Caco-2 (cell line): ENCODE measurements around the gene TRAPPC4. TPM values are rescaled to one million over a fixed set of nuclear protein-coding genes. Genes with fewer than 3 reads are reported as not detected.

Experiments
- BruUV-seq: library from RNA; stranded (reverse); fragments of 400-500 nt; replicated peaks from 2 replicates; lab custom pipeline; 2021; lab: Mats Ljungman, UMichigan
- CTCF ChIA-PET: fragments of 300-600 bp; sonication (Branson Sonifier 250); formaldehyde crosslinking; loops from one replicate; lab custom pipeline; 2022; ENCODE audit warnings: antibody characterized with exemption; lab: Charles Lee
- POLR2A ChIA-PET: fragments of 300-600 bp; sonication (Branson Sonifier 250); formaldehyde crosslinking; loops from one replicate; lab custom pipeline; 2022; ENCODE audit warnings: antibody characterized with exemption; lab: Charles Lee
- DNase-seq, 2 experiments: peaks; one replicate each; pipeline versions ENCODE4 v3.0.0 to v3.0.0-alpha.2; 2020 to 2022
- H3K27me3 ChIP-seq: replicated peaks from 2 replicates; pipeline ENCODE4 v1.6.0; 2011; ENCODE audit warnings: low read length; ENCODE audit not compliant: control insufficient read depth, insufficient read depth
- H3K36me3 ChIP-seq: 2 replicates; pipeline ENCODE4 v1.5.1; 2011; ENCODE audit warnings: low read length; ENCODE audit not compliant: control insufficient read depth, insufficient read depth
- H3K4me1 ChIP-seq: fragments of 250-450 bp; sonication (Bioruptor Pico); 2 replicates; pipeline ENCODE4 v1.5.1; 2020; ENCODE audit warnings: mild to moderate bottlenecking
- H3K4me3 ChIP-seq: 2 replicates; pipeline ENCODE4 v1.5.1; 2011; ENCODE audit warnings: low read depth, mild to moderate bottlenecking, control low read depth, low read length
- H3K9me3 ChIP-seq: fragments of 250-450 bp; sonication (Bioruptor Pico); 2 replicates; pipeline ENCODE4 v1.5.1; 2020; ENCODE audit warnings: mild to moderate bottlenecking, moderate library complexity
- H3K27ac Mint-ChIP-seq: one replicate; pipeline ENCODE4 v1.8.0; 2022; ENCODE audit warnings: mixed read lengths; ENCODE audit not compliant: unreplicated experiment
- H3K27me3 Mint-ChIP-seq: one replicate; pipeline ENCODE4 v1.8.0; 2022; ENCODE audit warnings: mixed read lengths; ENCODE audit not compliant: insufficient read depth, unreplicated experiment
- H3K36me3 Mint-ChIP-seq: one replicate; pipeline ENCODE4 v1.8.0; 2022; ENCODE audit warnings: mild to moderate bottlenecking, mixed read lengths; ENCODE audit not compliant: insufficient read depth, unreplicated experiment
- H3K4me1 Mint-ChIP-seq: one replicate; pipeline ENCODE4 v1.8.0; 2022; ENCODE audit warnings: low read depth, mixed read lengths; ENCODE audit not compliant: unreplicated experiment
- H3K4me3 Mint-ChIP-seq: one replicate; pipeline ENCODE4 v1.8.0; 2022; ENCODE audit warnings: mild to moderate bottlenecking, moderate library complexity, mixed read lengths; ENCODE audit not compliant: unreplicated experiment
- H3K9me3 Mint-ChIP-seq: one replicate; pipeline ENCODE4 v1.8.0; 2022; ENCODE audit warnings: mixed read lengths; ENCODE audit not compliant: unreplicated experiment
- CTCF ChIP-seq, 2 experiments: fragments of 200-600 bp in 1 of 2; IDR thresholded peaks; 1 replicate in 1 of 2; 2 replicates in 1 of 2; pipeline versions ENCODE4 v1.5.1 to v1.8.0; 2011 to 2022; ENCODE audit warnings: antibody characterized with exemption in 1 of 2, control low read depth in 1 of 2, inconsistent platforms in 1 of 2, low read depth in 1 of 2, low read length in 1 of 2, mild to moderate bottlenecking in 1 of 2, moderate library complexity in 1 of 2; ENCODE audit not compliant: insufficient read depth in 1 of 2, severe bottlenecking in 1 of 2, unreplicated experiment in 1 of 2
- intact Hi-C: fragments of 100-400 bp; cut with micrococcal nuclease; formaldehyde crosslinking; loops from one replicate; pipeline ENCODE4 v1.10.0; 2022; ENCODE audit not compliant: unreplicated experiment
- total RNA-seq: library from RNA; stranded (reverse); gene quantifications from 2 replicates; pipeline ENCODE4 v1.2.3, GENCODE V29; 2022

The TRAPPC4 gene
- total RNA-seq, 1 experiment from 2014 or later, result 118 TPM

GRCh38 chr11:119025978-119026766 is 7.6 kb downstream of the TRAPPC4 start:
- peaks cover 89% of the 10 kb centered on the region for H3K36me3 Mint-ChIP-seq
- H3K9me3 Mint-ChIP-seq, result no peaks in the 10 kb centered on the region
- H3K27me3 ChIP-seq, result no peaks in the 10 kb centered on the region
- peaks cover 77% of the 10 kb centered on the region for H3K4me1 ChIP-seq
- no peak for DNase-seq
- CTCF ChIA-PET, result interaction anchor here (0.6 kb wide), 1 partner anchor 447 kb away, joined by 3 read pairs; no protein-coding TSS in a partner anchor
- no peaks in the 10 kb centered on the region for H3K27me3 Mint-ChIP-seq
- POLR2A ChIA-PET, result interaction anchor here (0.6 kb wide), 1 partner anchor 28 kb away, joined by 5 read pairs; no protein-coding TSS in a partner anchor
- H3K4me3 ChIP-seq, result no peak overlapping the region
- intact Hi-C loops, result no loop called here
- BruUV-seq, result no TSS peak
- H3K4me3 Mint-ChIP-seq, result no peak overlapping the region
- H3K4me1 Mint-ChIP-seq, result peaks cover 68% of the 10 kb centered on the region
- H3K9me3 ChIP-seq, result no peaks in the 10 kb centered on the region
- H3K36me3 ChIP-seq, result peaks cover 21% of the 10 kb centered on the region
- TF ChIP-seq CTCF (IDR thresholded peaks at IDR 0.05; ENCODE audit: insufficient read depth in 1 of 2, low read depth in 1 of 2, low read length in 1 of 2, severe bottlenecking in 1 of 2, unreplicated experiment in 1 of 2), result no peak
- peak overlapping the region; percentile 11 for H3K27ac Mint-ChIP-seq

GRCh38 chr11:119026970-119027369 is 8.4 kb downstream of the TRAPPC4 start:
- H3K4me1 Mint-ChIP-seq, result peaks cover 65% of the 10 kb centered on the region
- H3K4me3 ChIP-seq, result no peak overlapping the region; the same call in 1 of the 2 replicates
- H3K36me3 Mint-ChIP-seq, result peaks cover 81% of the 10 kb centered on the region
- H3K36me3 ChIP-seq, result peaks cover 21% of the 10 kb centered on the region
- H3K27me3 Mint-ChIP-seq, result no peaks in the 10 kb centered on the region
- ChIA-PET CTCF (interaction anchor here (0.5 to 0.6 kb wide), 2 partner anchors 45 to 236 kb away, joined by 3 read pairs; partner anchors contain the start of gene DDX6), POLR2A (no interaction called here)
- no peaks in the 10 kb centered on the region for H3K27me3 ChIP-seq
- no TSS peak for BruUV-seq
- DNase-seq, result peak; percentile 49 to 82
- H3K9me3 Mint-ChIP-seq, result no peaks in the 10 kb centered on the region
- intact Hi-C loops, result no loop called here
- no peaks in the 10 kb centered on the region for H3K9me3 ChIP-seq
- TF ChIP-seq CTCF (IDR thresholded peaks at IDR 0.05; ENCODE audit: insufficient read depth in 1 of 2, low read depth in 1 of 2, low read length in 1 of 2, severe bottlenecking in 1 of 2, unreplicated experiment in 1 of 2), result no peak
- peaks cover 69% of the 10 kb centered on the region for H3K4me1 ChIP-seq
- H3K27ac Mint-ChIP-seq, result peak overlapping the region; percentile 90
- H3K4me3 Mint-ChIP-seq, result peak overlapping the region; percentile 39

- ChIA-PET CTCF (interaction anchor here (0.6 kb wide), 1 partner anchor 237 kb away, joined by 3 read pairs; the partner anchor contains the start of gene DDX6), POLR2A (interaction anchor here (0.5 kb wide), 1 partner anchor 43 kb away, joined by 3 read pairs; no protein-coding TSS in a partner anchor)
- peaks cover 74% of the 10 kb centered on the region for H3K36me3 Mint-ChIP-seq
- peaks cover 64% of the 10 kb centered on the region for H3K4me1 Mint-ChIP-seq
- no peaks in the 10 kb centered on the region for H3K9me3 Mint-ChIP-seq
- Histone ChIP-seq H3K36me3 (peaks cover 21% of the 10 kb centered on the region), H3K4me3 (no peak overlapping the region; the same call in 1 of the 2 replicates), H3K9me3 (no peaks in the 10 kb centered on the region), H3K27me3 (no peaks in the 10 kb centered on the region), H3K4me1 (peaks cover 63% of the 10 kb centered on the region)
- no TSS peak for BruUV-seq
- TF ChIP-seq CTCF (IDR thresholded peaks at IDR 0.05; ENCODE audit: insufficient read depth in 1 of 2, low read depth in 1 of 2, low read length in 1 of 2, severe bottlenecking in 1 of 2, unreplicated experiment in 1 of 2), result no peak
- H3K27ac Mint-ChIP-seq, result peak overlapping the region; percentile 90
- H3K27me3 Mint-ChIP-seq, result no peaks in the 10 kb centered on the region
- no peak for DNase-seq
- H3K4me3 Mint-ChIP-seq, result peak overlapping the region; percentile 39
- intact Hi-C loops, result no loop called here
These were observed 9.2 kb downstream of the TRAPPC4 start for GRCh38 chr11:119027561-119028345.
